H9 (cell line): ENCODE results near the gene UBIAD1. TPM values are rescaled to one million over a fixed set of nuclear protein-coding genes. Genes with fewer than 3 reads are reported as not detected.

Source experiments
- DNase-seq: peaks from one replicate; pipeline ENCODE4 v3.0.0-alpha.2; 2017
- H2AFZ ChIP-seq: one replicate; pipeline ENCODE4 v1.6.1; 2013; ENCODE audit warnings: mild to moderate bottlenecking, low read length, control low read depth, moderate library complexity
- H2AK5ac ChIP-seq: 2 replicates; pipeline ENCODE4 v1.6.1; 2013; ENCODE audit warnings: low read length, control low read depth, mixed read lengths; ENCODE audit not compliant: insufficient read length
- H2BK120ac ChIP-seq: one replicate; pipeline ENCODE4 v1.6.1; 2013; ENCODE audit warnings: low read depth, mild to moderate bottlenecking, low read length, control low read depth, inconsistent platforms; ENCODE audit not compliant: poor library complexity, severe bottlenecking
- H2BK12ac ChIP-seq: 2 replicates; pipeline ENCODE4 v1.6.1; 2013; ENCODE audit warnings: low read length, control low read depth, mixed read lengths, low read depth; ENCODE audit not compliant: insufficient read length
- H2BK15ac ChIP-seq: 2 replicates; pipeline ENCODE4 v1.6.1; 2013; ENCODE audit warnings: low read depth, low read length, control low read depth
- H2BK20ac ChIP-seq: one replicate; pipeline ENCODE4 v1.6.1; 2013; ENCODE audit warnings: low read depth, mild to moderate bottlenecking, low read length, control low read depth, inconsistent platforms; ENCODE audit not compliant: poor library complexity, severe bottlenecking
- H2BK5ac ChIP-seq: 2 replicates; pipeline ENCODE4 v1.6.1; 2013; ENCODE audit warnings: low read length, control low read depth, mixed read lengths; ENCODE audit not compliant: insufficient read length
- H3K14ac ChIP-seq: 2 replicates; pipeline ENCODE4 v1.6.1; 2013; ENCODE audit warnings: low read length, control low read depth; ENCODE audit not compliant: insufficient read depth
- H3K18ac ChIP-seq: 2 replicates; pipeline ENCODE4 v1.6.1; 2013; ENCODE audit warnings: low read depth, mild to moderate bottlenecking, mixed read lengths, low read length, control low read depth; ENCODE audit not compliant: insufficient read length
- H3K23ac ChIP-seq: 2 replicates; pipeline ENCODE4 v1.6.1; 2013; ENCODE audit warnings: low read length, control low read depth, mixed read lengths, low read depth; ENCODE audit not compliant: insufficient read length
- H3K23me2 ChIP-seq: 2 replicates; pipeline ENCODE4 v1.6.1; 2013; ENCODE audit warnings: low read depth, mild to moderate bottlenecking, mixed read lengths, low read length, control low read depth; ENCODE audit not compliant: insufficient read length, poor library complexity, severe bottlenecking
- H3K27ac ChIP-seq: 2 replicates; pipeline ENCODE4 v1.5.1; 2013; ENCODE audit warnings: low read length, control low read depth, mixed read lengths, low read depth; ENCODE audit not compliant: insufficient read length
- H3K27me3 ChIP-seq: 2 replicates; pipeline ENCODE4 v1.6.1; 2013; ENCODE audit warnings: low read length, control low read depth, inconsistent platforms; ENCODE audit not compliant: insufficient read depth
- H3K4ac ChIP-seq: 2 replicates; pipeline ENCODE4 v1.6.1; 2013; ENCODE audit warnings: low read depth, mild to moderate bottlenecking, control low read depth, inconsistent platforms, low read length, moderate library complexity
- H3K4me1 ChIP-seq: 2 replicates; pipeline ENCODE4 v1.6.1; 2013; ENCODE audit warnings: low read length, control low read depth, inconsistent platforms; ENCODE audit not compliant: insufficient read depth
- H3K4me2 ChIP-seq: 2 replicates; pipeline ENCODE4 v1.6.1; 2013; ENCODE audit warnings: low read length, control low read depth, mixed read lengths; ENCODE audit not compliant: insufficient read length, insufficient read depth
- H3K56ac ChIP-seq: 2 replicates; pipeline ENCODE4 v1.6.1; 2013; ENCODE audit warnings: low read depth, mild to moderate bottlenecking, mixed read lengths, low read length, control low read depth; ENCODE audit not compliant: insufficient read length
- H3K79me1 ChIP-seq: 2 replicates; pipeline ENCODE4 v1.6.1; 2013; ENCODE audit warnings: low read depth, mild to moderate bottlenecking, moderate library complexity, low read length, control low read depth, inconsistent platforms; ENCODE audit not compliant: insufficient read depth, poor library complexity, severe bottlenecking
- H3K79me2 ChIP-seq: 2 replicates; pipeline ENCODE4 v1.6.1; 2013; ENCODE audit warnings: low read length, control low read depth, inconsistent platforms; ENCODE audit not compliant: insufficient read depth
- H3K9ac ChIP-seq: 2 replicates; pipeline ENCODE4 v1.6.1; 2013; ENCODE audit warnings: low read length, control low read depth, mixed read lengths; ENCODE audit not compliant: insufficient read length; ENCODE audit errors: extremely low read depth
- H3K9me3 ChIP-seq: one replicate; pipeline ENCODE4 v1.6.1; 2013; ENCODE audit warnings: low read depth, low read length, inconsistent platforms; ENCODE audit not compliant: control insufficient read depth
- H3T11ph ChIP-seq: one replicate; pipeline ENCODE4 v1.6.1; 2013; ENCODE audit warnings: mild to moderate bottlenecking, low read length, control low read depth, inconsistent platforms
- H4K20me1 ChIP-seq: one replicate; pipeline ENCODE4 v1.6.1; 2013; ENCODE audit not compliant: control insufficient read depth, insufficient read length, insufficient read depth
- H4K5ac ChIP-seq: 2 replicates; pipeline ENCODE4 v1.6.1; 2013; ENCODE audit warnings: low read depth, mild to moderate bottlenecking, mixed read lengths, low read length, control low read depth; ENCODE audit not compliant: insufficient read length
- H4K8ac ChIP-seq: replicated peaks from 2 replicates; pipeline ENCODE4 v1.6.1; 2013; ENCODE audit warnings: low read length, control low read depth, mixed read lengths, low read depth; ENCODE audit not compliant: insufficient read length
- H4K91ac ChIP-seq: 2 replicates; pipeline ENCODE4 v1.6.1; 2013; ENCODE audit warnings: low read depth, mild to moderate bottlenecking, moderate library complexity, mixed read lengths, low read length, control low read depth; ENCODE audit not compliant: insufficient read length
- H3K27ac Mint-ChIP-seq, 3 experiments: 2 replicates in 2 of 3; 3 replicates in 1 of 3; pipeline ENCODE4 v1.8.0; 2020 to 2021; ENCODE audit warnings: mixed read lengths in 3 of 3, mild to moderate bottlenecking in 1 of 3, moderate library complexity in 1 of 3
- H3K27me3 Mint-ChIP-seq: 2 replicates; pipeline ENCODE4 v1.8.0; 2021; ENCODE audit warnings: low read depth, mild to moderate bottlenecking, moderate library complexity, mixed read lengths
- H3K36me3 Mint-ChIP-seq, 3 experiments: 2 replicates in 2 of 3; 3 replicates in 1 of 3; pipeline ENCODE4 v1.8.0; 2020 to 2021; ENCODE audit warnings: low read depth in 3 of 3, mixed read lengths in 3 of 3; ENCODE audit not compliant: insufficient read depth in 1 of 3
- H3K4me1 Mint-ChIP-seq, 2 experiments: 2 replicates each; pipeline ENCODE4 v1.8.0; 2020; ENCODE audit warnings: mixed read lengths in 2 of 2
- H3K4me3 Mint-ChIP-seq, 2 experiments: 2 replicates in 1 of 2; 3 replicates in 1 of 2; pipeline ENCODE4 v1.8.0; 2020 to 2021; ENCODE audit warnings: mild to moderate bottlenecking in 2 of 2, mixed read lengths in 2 of 2, moderate library complexity in 1 of 2
- H3K9me3 Mint-ChIP-seq, 2 experiments: 2 replicates in 1 of 2; 3 replicates in 1 of 2; pipeline ENCODE4 v1.8.0; 2020; ENCODE audit warnings: mild to moderate bottlenecking in 2 of 2, mixed read lengths in 2 of 2, moderate library complexity in 1 of 2
- WGBS: extraction: QIAGEN DNeasy Blood & Tissue Kit; methylation state at CpG from one replicate; pipeline ENCODE4 v1.1.7; 2013; ENCODE audit warnings: missing lambda C conversion rate, low lambda C conversion rate, mixed read lengths; ENCODE audit not compliant: insufficient read length; ENCODE audit errors: extremely low coverage; 5-methylcytosine and 5-hydroxymethylcytosine counted together
- total RNA-seq: library from RNA; stranded (reverse); gene quantifications from 2 replicates; pipeline ENCODE4 v1.2.1, GENCODE V29; 2021
- TF ChIP-seq, protein P1 (sequence below): fragments of 200-600 bp; sonication (generic); conservative IDR thresholded peaks from 3 replicates; pipeline ENCODE4 v1.8.0; 2021; ENCODE audit warnings: antibody characterized with exemption, mild to moderate bottlenecking

Gene UBIAD1
- total RNA-seq, 1 experiment from 2014 or later, result 30.2 TPM

- Histone ChIP-seq H3K4me2 (no peak overlapping the region), H2BK5ac (no peak overlapping the region), H3K56ac (no peak overlapping the region), H2AFZ (no peak overlapping the region), H3K23me2 (no peaks in the 10 kb centered on the region), H4K91ac (no peak overlapping the region), H2BK120ac (no peak overlapping the region), H2BK12ac (no peak overlapping the region), H3K9ac (no peak overlapping the region), H3K23ac (no peak overlapping the region), H2BK15ac (no peak overlapping the region), H3K79me2 (no peaks in the 10 kb centered on the region), H4K8ac (no peak overlapping the region), H3K9me3 (no peaks in the 10 kb centered on the region), H3K79me1 (no peaks in the 10 kb centered on the region), H3K14ac (no peak overlapping the region), H3K18ac (no peak overlapping the region), H4K20me1 (no peaks in the 10 kb centered on the region), H2BK20ac (no peak overlapping the region), H3K27me3 (no peaks in the 10 kb centered on the region), H3K4me1 (0 out of 2 replicates have a peak, but pooled peaks cover 3% of the 10 kb centered on the region), H4K5ac (no peak overlapping the region), H3K27ac (no peak overlapping the region), H3T11ph (no peak overlapping the region), H3K4ac (no peak overlapping the region), H2AK5ac (no peak overlapping the region)
- H3K4me3 Mint-ChIP-seq, result no peak overlapping the region
- H3K27me3 Mint-ChIP-seq, result no peaks in the 10 kb centered on the region
- DNase-seq, result no peak
- peak overlapping the region in 2 of 3 experiments; percentile 40 to 48; a peak in 1 of 7 replicates for H3K27ac Mint-ChIP-seq
- H3K36me3 Mint-ChIP-seq, result no peaks in the 10 kb centered on the region
- H3K9me3 Mint-ChIP-seq, result no peaks in the 10 kb centered on the region
- H3K4me1 Mint-ChIP-seq, result peaks cover 14 to 29% of the 10 kb centered on the region in 2 experiments
- TF ChIP-seq, protein P1, sequence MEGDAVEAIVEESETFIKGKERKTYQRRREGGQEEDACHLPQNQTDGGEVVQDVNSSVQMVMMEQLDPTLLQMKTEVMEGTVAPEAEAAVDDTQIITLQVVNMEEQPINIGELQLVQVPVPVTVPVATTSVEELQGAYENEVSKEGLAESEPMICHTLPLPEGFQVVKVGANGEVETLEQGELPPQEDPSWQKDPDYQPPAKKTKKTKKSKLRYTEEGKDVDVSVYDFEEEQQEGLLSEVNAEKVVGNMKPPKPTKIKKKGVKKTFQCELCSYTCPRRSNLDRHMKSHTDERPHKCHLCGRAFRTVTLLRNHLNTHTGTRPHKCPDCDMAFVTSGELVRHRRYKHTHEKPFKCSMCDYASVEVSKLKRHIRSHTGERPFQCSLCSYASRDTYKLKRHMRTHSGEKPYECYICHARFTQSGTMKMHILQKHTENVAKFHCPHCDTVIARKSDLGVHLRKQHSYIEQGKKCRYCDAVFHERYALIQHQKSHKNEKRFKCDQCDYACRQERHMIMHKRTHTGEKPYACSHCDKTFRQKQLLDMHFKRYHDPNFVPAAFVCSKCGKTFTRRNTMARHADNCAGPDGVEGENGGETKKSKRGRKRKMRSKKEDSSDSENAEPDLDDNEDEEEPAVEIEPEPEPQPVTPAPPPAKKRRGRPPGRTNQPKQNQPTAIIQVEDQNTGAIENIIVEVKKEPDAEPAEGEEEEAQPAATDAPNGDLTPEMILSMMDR, result no peak
- WGBS, result no CpG with 5 or more reads among the region's 10 CpGs
Observed at GRCh38 chr1:11321656-11322491, 48.9 kb downstream of the UBIAD1 start.
